Measurements from ENCODE around the gene KIF13A.
"Not testable (repeated sequence)": the region's sequence is repeated elsewhere in the genome, so short reads cannot be mapped to it uniquely, and the experiment has no call there.

The KIF13A gene

DNA sequence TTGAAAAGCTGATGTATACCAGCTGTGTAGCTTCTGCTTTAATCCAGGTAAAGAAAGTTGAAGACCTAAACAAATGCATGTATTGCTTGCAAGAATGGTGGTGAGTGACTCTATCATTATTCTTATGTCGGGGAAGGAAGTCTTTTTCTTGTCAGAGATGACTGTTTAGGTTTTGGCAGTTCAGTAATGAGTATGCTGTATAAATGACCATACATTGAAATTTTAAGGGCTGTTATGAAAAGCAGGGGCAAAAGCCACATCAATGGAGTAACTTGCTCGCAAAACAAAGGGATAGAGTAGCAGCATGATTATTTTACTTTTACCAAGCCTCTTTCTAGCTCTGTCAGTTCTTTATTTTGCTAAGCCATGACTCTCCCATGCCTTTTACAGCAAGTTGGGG, 224.8 kb downstream of the KIF13A start:
- no peak for DNase-seq

DNA sequence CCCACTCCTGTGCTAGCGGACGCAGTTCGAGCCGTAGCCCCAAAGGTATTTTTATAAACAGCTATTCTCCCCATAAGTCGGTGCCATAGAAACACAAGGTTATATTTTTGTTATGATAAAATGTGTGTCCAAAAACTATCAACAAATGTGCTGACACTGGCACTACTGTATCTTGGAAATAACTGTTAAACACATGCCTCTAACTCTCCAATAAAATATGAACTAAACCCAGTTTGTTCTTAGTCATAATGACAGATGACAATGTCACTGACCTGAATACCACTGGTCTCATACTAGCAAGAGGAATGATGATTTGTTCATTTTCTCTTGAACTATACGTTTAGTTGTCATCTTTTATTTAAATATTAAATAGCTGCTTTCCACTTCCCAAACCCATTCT, 229.3 kb downstream of the KIF13A start:
- DNase-seq = no peak

DNA sequence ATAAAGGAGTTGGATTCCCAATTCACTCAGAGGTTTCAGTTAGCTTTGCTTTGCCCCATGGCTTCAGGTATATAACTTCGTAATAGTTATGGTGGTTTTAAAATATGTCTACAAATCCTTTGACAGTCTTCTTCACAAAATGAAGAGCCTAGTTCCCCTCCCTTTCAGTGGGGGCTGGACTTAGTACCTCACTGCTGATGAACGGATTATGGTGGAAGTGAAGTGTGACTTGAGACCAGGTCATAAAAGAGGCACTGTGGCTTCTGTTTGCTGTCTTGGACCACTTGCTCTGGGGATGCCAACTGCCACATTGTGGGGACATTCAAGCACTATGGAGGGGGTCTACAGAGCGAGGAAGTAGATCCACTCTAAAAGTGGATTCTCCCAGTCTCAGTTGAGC, 233.2 kb downstream of the KIF13A start:
- no peak for DNase-seq

DNA sequence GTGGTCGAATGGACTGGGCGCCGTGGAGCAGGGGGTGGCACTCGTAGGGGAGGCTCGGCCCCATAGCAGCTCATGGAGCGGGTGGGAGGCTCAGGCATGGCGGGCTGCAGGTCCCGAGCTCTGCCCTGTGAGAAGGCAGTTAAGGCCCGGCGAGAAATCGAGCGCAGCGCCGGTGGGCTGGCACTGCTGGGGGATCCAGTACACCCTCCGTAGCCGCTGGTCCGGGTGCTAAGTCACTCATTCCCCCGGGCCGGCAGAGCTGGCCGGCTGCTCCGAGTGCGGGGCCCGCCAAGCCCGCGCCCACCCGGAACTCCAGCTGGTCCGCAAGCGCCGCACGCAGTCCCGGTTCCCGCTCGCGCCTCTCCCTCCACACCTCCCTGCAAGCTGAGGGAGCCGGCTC, 242.1 kb downstream of the KIF13A start:
- not testable (repeated sequence) for DNase-seq

DNA sequence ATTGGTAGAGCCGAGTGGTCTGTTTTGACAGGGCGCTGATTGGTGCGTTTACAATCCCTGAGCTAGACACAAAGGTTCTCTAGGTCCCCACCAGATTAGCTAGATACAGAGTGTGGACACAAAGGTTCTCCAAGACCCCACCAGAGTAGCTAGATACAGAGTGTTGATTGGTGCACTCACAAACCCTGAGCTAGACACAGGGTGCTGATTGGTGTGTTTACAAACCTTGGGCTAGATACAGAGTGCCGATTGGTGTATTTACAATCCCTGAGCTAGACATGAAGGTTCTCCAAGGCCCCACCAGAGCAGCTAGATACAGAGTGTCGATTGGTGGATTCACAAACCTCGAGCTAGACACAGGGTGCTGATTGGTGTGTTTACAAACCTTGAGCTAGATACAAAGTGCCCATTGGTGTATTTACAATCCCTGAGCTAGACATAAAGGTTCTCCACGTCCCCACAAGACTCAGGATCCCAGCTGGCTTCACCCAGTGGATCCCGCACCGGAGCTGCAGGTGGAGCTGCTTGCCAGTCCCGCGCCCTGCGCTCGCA, 242.6 kb downstream of the KIF13A start:
- DNase-seq = not testable (repeated sequence)

DNA sequence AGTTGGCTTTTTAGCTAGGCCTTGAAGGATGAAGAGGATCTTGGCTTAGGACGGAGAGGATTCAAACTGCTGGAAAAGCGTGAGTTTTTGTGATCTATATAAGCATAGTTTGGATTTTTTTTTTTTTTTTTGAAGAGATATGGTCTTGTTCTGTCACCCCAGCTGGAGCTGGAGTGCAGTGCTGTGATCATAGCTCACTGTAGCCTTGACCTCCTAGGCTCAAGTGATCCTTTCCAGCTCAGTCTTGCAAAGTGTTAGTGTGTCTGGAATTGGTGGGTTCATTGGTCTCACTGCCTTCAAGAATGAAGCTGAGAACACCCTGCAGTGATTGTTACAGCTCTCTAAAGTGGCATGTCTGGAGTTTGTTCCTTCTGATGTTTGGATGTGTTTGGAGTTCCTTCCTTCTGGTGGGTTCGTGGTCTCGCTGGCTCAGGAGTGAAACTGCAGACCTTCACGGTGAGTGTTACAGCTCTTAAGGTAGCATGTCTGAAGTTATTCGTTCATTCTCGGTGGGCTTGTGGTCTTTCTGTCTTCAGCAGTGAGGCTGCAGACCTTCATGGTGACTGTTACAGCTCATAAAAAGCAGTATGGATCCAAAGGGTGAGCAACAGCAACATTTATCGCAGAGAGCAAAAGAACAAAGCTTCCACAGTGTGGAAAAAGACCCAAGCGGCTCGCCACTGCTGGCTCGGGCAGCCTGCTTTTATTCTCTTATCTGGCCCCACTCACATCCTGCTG, 243.2 kb downstream of the KIF13A start:
- no peak for DNase-seq

DNA sequence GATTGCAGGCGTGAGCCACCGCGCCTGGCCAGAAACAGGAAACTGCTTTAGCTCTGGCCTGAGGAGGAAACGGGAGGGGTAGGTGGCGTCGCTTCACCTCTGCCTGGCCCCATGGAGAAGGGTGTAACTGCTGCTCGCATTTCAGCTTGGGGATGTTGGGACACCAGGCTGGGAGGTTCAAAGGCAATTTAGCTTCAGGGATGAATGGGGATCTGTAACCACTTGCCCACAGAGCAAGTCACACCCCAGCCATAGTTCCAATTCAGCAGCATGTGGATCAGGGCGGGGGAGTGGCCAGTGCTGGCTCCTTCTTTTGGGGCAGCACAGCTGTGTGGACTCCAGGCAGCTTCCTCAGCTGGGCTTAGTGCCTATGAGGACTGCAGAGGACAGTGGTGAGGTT, 245.9 kb downstream of the KIF13A start:
- DNase-seq = no peak

DNA sequence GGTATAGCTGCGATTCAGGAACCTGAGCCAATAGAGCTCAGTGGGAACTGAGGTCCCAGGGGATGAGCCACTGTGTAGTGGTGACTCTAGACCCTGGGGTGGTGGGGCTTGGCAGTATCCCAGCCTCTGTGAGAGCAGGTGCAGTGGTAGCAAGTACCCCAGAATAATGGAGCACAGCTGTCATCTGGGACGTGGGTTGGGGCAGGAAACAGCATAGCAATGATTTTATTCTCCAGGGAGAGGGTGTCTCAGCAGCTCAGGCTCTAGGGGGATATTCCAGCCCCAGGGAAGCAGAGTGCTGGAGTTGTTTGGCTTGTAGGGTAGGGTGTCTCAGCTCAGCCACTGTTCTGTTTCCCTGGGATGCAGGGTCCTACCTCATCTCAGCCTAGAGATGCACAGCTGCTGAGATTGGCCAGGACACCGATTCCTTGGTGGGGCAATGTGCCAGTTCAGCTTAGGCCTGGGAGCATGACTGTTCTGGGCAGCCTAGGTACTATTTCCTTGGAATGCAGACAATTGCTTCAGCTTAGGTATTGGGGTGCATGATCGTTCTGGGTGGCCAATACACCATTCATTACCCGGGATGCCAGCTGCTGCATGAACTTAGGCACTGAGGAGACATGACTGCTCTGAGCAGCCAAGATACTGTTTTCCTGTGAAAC, 246.7 kb downstream of the KIF13A start:
- DNase-seq = no peak

DNA sequence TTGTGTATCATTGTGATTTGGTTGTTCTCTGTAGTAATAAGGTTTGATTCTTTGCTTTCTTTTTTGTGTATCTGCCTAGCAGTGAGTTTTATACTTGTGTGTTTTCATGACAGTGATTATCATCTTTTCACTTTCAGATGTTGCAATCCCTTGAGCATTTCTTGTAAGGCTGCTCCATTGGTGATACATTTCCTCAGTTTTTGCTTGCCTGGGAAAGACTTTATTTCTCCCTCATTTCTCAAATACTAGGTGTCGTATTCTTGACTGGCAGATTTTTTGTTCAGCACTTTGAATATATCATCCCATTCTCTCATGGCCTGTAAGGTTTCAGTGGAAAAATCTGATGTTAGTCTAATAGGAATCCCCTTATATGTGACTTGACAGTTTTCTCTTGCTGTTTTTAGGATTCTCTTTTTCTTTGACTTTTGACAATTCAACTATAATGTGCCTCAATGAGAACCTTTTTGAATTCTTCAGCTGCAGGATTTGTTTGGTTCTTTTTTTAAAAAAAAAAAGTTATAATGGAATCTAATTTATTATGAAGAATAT, 249.7 kb downstream of the KIF13A start:
- no peak for DNase-seq

DNA sequence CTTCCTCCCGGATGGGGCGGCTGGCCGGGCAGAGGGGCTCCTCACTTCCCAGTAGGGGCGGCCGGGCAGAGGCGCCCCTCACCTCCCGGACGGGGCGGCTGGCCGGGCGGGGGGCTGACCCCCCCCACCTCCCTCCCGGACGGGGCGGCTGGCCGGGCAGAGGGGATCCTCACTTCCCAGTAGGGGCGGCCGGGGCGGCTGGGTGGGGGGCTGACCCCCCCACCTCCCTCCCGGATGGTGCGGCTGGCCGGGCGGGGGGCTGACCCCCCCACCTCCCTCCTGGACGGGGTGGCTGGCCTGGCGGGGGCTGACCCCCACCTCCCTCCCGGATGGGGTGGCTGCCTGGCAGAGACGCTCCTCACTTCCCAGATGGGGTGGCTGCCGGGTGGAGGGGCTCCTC, 252.1 kb downstream of the KIF13A start:
- DNase-seq = not testable (repeated sequence)

DNA sequence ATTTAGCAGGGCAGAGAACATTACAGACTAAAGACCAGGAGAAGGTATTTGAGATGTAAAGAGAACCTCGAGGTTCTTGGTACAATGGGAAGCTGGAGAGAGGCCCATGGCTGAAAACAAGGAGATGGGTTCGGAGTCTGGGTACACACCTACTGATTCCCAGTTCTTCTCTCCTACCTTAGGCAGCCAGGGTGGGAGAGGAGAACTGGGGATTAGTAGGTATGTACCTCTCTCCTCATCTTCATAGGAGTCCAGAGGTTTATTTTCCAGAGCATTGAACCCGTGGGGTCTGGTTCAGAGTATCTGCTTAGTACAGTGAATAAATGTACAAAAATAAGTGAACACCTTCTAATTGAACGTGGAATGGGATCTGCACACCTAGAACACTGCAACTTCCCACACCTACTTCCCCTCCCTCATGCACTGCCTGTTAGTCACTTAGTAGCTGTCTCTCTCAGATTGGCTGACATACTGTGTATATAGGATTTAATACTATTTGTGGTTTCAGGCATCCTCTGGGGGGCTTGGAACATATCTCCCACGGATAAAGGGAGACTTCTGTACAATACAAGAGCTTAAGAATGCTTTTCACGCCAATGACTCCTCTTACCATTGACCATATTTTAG, 257.2 kb downstream of the KIF13A start:
- DNase-seq = no peak

DNA sequence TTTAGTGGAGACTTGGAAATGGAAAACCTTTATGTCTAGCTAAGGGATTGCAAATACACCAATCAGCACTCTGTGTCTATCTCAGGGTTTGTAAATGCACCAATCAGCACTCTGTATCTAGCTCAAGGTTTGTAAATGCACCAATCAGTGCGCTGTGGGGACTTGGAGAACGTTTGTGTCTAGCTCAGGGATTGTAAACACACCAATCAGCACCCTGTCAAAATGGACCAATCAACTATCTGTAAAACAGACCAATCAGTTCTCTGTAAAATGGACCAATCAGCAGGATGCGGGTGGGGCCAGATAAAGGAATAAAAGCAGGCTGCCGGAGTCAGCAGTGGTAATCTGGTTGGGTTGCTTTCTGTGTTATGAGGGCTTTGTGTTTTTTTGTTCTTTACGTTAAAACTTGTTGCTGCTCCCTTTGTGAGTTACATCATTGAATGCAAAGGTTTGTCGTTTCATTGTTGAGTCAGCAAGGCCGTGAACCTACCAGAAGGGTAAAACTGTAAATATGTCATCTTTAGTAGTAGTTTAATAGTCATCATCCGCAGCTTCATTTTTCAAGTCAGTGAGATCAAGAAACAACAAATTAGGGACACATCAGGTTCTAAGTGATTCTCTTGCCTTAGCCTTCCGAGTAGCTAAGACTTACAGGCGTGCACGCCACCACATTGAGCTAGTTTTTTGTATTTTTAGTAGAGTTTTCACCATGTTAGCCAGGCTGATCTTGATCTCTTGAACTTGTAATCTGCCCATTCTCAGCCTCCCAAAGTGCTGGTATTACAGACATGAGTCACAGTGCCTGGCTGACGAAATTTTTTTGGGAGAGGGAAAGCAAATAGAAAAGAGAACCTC, 258.0 kb downstream of the KIF13A start:
- no peak for DNase-seq

DNA sequence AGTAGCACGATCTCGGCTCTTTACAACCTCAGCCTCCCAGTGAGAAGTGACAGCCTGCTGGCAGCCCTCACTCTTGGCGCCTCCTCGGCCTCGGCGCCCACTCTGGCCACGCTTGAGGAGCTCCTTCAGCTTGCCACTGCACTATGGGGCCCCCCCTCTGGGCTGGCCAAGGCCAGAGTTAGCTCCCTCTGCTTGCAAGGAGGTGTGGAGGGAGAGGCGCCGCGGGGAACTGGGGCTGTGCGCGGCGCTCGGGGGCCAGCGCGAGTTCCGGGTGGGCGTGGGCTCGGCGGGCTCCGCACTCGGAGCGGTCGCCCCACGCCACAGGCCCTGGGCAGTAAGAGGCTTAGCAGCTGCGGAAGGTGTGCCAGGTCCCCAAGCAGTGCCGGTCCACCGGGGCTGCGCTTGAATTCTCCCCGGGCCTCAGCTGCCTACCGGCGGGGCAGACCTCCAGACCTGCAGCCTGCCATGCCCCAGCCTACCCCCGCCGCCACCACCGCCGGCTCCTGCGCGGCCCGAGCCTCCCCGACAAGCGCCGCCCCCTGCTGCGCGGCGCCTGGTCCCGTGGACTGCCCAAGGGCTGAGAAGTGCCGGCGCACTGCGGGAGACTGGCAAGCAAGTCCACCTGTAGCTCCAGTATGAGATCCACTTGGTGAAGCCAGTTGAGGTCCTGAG, 258.7 kb downstream of the KIF13A start:
- no peak for DNase-seq

DNA sequence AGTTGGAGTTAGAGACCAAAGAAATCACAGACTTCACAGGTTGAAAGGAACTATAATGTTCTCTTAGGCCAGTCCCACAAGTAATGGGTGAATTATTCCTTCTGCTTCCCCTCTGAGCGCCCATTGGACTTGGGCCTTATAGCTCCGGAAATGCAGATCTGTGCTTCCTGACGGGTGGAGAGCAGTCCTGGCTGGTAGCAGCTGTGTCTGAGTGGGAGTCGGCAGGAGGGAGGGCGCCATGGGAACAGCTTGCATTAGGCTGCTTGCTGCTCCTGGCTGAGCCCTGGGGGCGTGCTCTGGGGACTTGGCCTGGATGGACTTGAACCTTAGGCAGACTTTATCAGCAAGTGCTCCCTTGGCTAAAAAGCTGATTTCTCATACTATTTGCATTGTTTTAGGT, 262.4 kb downstream of the KIF13A start:
- peak; percentile 35 for DNase-seq

DNA sequence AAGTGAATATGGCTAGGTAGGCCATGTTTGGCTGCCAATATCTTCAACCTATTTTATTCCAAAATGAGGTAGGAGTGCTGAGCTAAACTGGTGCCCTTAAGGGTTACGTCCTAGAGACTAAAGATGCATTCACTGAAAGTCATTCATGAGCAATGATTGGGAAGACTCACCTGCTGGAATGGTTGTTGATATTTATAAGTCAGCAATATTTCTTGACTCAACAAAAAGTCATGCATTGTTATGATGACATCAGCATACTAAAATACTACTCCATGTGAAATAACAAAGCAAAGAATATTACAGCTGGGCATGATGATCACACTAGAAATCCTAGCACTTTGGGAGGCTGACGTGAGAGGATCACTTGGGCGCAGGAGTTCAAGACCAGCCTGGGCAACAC, 263.1 kb downstream of the KIF13A start:
- no peak for DNase-seq

DNA sequence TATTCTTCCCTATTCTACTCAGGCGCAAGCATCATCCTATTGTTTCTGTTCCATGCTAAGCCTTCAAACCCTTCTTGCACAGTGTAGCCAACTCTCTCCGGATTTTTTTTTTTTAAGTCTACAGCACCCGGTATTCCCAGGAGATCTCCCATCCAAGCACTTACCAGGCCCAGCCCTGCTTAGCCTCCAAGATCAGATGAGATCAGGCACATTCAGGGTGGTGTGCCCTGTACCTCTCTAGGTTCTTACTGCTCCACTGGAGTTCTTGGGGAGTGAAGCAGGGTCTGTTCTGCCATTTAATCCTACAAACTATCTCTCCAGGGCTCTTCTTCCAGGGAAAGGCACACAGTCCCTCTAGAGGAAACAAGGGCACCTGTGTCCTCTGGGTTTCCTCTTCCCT, 265.8 kb downstream of the KIF13A start:
- no peak for DNase-seq

DNA sequence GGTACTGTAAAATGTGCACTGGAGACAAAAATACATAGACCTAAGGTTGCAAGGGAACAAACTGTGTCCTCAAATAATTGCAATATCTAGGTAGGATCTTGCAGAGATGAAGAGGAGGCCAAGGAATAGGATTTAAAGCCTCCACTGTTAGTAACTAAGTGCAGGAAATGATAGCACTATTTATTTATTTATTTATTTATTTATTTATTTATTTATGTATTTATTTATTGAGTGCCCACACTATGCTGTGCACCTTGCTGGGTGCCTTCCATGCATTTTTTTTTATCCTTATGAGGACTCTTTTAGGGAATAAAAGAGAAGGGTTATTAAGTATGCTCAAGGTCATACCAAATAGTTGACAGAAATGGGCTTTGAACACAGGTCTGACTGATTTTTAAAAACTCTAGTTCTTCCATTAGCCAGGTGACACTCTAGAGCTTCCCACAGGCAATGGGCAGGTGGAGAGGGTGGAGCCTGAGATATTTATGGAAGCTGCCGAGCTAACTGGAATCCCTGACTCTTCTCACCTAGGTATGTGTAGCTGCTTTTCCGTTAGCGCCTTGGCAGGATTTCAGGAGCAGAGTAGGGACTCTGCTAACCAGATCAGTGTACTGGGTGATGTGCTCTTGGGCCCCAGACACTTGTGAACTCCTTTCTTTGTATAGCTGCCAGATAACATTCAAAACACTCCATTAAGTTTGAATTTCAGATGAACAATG, 268.0 kb downstream of the KIF13A start:
- DNase-seq = no peak

DNA sequence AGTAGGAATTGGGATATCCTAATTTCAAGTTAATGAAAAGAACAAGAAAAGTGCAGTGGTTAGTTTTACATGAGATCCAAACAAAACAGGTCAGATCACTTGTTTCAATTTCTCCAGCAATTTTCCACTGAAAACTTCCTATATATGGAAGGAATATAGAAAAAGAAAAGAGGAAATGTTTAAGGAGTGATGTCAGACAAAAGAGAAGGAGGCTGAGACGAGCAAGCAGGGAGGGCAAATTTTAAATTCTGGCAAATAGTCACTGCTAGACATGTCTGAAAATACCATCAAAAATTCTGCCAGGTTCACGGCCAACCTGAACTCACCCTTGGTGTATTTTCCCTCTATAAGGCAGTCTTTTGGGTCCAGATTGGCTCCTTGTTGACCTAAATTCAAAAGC, 271.2 kb downstream of the KIF13A start:
- no peak for DNase-seq

DNA sequence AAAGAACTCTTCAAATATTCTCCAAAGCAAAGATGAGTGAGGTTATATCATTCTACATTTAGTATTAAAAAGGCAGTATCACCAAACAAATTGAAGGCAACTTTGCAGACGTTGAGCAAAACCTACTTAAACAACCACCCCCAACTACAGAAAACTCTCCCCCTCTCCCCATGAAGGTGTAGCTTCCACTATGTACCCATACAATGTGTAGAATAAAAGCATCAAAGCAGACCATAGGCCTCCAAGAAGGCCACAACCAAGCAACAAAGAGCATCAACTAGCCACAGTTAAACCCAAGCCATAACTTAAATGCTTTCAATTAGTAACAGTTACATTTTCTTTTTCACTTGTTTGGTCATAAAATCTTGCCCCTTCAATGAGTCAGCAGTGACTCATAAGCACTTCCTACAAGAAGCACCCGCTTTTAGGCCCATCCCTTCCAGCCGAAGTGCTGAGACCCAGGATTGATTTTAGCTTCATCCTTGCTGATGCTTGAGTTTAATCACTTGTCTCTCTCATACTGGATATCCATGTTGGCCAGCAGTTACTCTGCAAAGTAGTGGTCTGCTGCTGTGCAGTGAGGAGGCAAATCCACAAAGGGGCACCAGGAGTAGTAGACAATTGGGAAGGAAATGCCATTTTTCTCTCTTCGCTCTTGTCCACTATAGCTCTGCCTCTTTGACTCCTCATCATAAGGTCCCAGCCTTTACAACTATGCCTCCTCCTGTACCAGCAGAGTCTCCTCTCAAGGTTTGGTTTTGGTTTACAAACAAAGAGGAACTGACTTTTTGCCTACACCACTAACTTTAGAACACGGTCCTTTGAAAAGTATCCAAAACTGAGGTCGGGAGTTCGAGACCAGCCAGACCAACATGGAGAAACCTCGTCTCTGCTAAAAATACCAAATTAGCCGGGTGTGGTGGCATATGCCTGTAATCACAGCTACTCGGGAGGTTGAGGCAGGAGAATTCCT, 272.3 kb downstream of the KIF13A start:
- DNase-seq = no peak

DNA sequence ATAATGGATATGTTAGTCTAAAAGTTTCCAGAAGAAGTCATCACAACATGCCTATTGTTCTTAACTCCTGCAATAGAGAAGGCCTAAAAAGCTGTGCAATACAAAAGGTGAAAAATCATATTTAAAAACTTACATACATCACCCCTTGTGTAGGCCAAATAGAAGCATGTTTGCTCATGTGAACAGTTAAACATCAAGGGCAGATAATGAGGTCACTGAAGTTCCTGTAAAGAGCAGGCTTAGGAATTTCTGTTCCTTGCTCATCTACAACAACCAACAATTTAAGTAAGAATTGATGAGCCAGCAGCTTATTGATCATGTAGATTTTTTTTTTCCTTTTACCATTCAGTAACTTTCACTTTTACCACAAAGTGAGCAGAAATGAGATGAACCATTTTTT, 273.3 kb downstream of the KIF13A start:
- no peak for DNase-seq

Data from NCI-H2227 treated with DMSO at 0.1 percent for 48 hours (cell line).